HEK293 (cell line): Measurements from ENCODE around the gene ITPKB.

ENCODE experiments used
- GLI2 ChIP-seq: fragments of 450-650 bp; formaldehyde crosslinking; IDR thresholded peaks from 2 replicates; pipeline ENCODE4; 2017; ENCODE audit warnings: missing biosample characterization, missing genetic modification characterization, low read depth, borderline replicate concordance
- KLF17 ChIP-seq: fragments of 450-650 bp; formaldehyde crosslinking; IDR thresholded peaks from 2 replicates; pipeline ENCODE4 v1.5.1; 2016; ENCODE audit warnings: missing biosample characterization, missing genetic modification characterization
- PBX3 ChIP-seq: sonication (generic); formaldehyde crosslinking; IDR thresholded peaks from 2 replicates; pipeline ENCODE4 v1.8.1; 2022; ENCODE audit warnings: mild to moderate bottlenecking, moderate library complexity, missing genetic modification reagents
- SP3 ChIP-seq: fragments of 450-650 bp; formaldehyde crosslinking; IDR thresholded peaks from 2 replicates; pipeline ENCODE4 v1.5.1; 2016; ENCODE audit warnings: missing biosample characterization, missing genetic modification characterization
- ZFHX2 ChIP-seq: fragments of 450-650 bp; formaldehyde crosslinking; conservative IDR thresholded peaks from 2 replicates; pipeline ENCODE4 v1.5.1; 2016; ENCODE audit warnings: missing biosample characterization, missing genetic modification characterization
- ZNF10 ChIP-seq: fragments of 450-650 bp; formaldehyde crosslinking; IDR thresholded peaks from 2 replicates; pipeline ENCODE4 v1.5.1; 2017; ENCODE audit warnings: missing biosample characterization, missing genetic modification characterization
- ZNF138 ChIP-seq: fragments of 450-650 bp; formaldehyde crosslinking; IDR thresholded peaks from 2 replicates; pipeline ENCODE4 v1.5.1; 2016; ENCODE audit warnings: missing biosample characterization, missing genetic modification characterization, borderline replicate concordance
- ZNF221 ChIP-seq: fragments of 450-650 bp; formaldehyde crosslinking; IDR thresholded peaks from 2 replicates; pipeline ENCODE4 v1.5.1; 2017; ENCODE audit warnings: missing biosample characterization, missing genetic modification characterization, borderline replicate concordance
- ZNF223 ChIP-seq: fragments of 450-650 bp; formaldehyde crosslinking; IDR thresholded peaks from 2 replicates; pipeline ENCODE4 v1.5.1; 2016; ENCODE audit warnings: missing biosample characterization, missing genetic modification characterization
- ZNF292 ChIP-seq: fragments of 450-650 bp; formaldehyde crosslinking; IDR thresholded peaks from 2 replicates; pipeline ENCODE4 v1.5.1; 2016; ENCODE audit warnings: low read depth, missing biosample characterization, missing genetic modification characterization, borderline replicate concordance
- ZNF341 ChIP-seq: fragments of 450-650 bp; formaldehyde crosslinking; IDR thresholded peaks from 2 replicates; pipeline ENCODE4; 2016; ENCODE audit warnings: low read depth, missing biosample characterization, missing genetic modification characterization
- ZNF350 ChIP-seq: fragments of 450-650 bp; formaldehyde crosslinking; IDR thresholded peaks from 2 replicates; pipeline ENCODE4 v1.5.0; 2017; ENCODE audit warnings: missing biosample characterization, mild to moderate bottlenecking, missing genetic modification characterization
- ZNF404 ChIP-seq: fragments of 450-650 bp; formaldehyde crosslinking; IDR thresholded peaks from 2 replicates; pipeline ENCODE4 v1.5.1; 2017; ENCODE audit warnings: missing biosample characterization, missing genetic modification characterization
- ZNF426 ChIP-seq: fragments of 450-650 bp; formaldehyde crosslinking; IDR thresholded peaks from 2 replicates; pipeline ENCODE4 v1.5.1; 2017; ENCODE audit warnings: missing biosample characterization, missing genetic modification characterization, mild to moderate bottlenecking, inconsistent platforms, moderate library complexity
- ZNF701 ChIP-seq: fragments of 450-650 bp; formaldehyde crosslinking; IDR thresholded peaks from 2 replicates; pipeline ENCODE4 v1.5.1; 2016; ENCODE audit warnings: missing biosample characterization, missing genetic modification characterization
- ZNF76 ChIP-seq: fragments of 450-650 bp; formaldehyde crosslinking; IDR thresholded peaks from 2 replicates; pipeline ENCODE4; 2016; ENCODE audit warnings: low read depth, missing biosample characterization, missing genetic modification characterization, borderline replicate concordance
- ZNF776 ChIP-seq: fragments of 450-650 bp; formaldehyde crosslinking; IDR thresholded peaks from 2 replicates; pipeline ENCODE4 v1.5.0; 2017; ENCODE audit warnings: missing biosample characterization, missing genetic modification characterization, borderline replicate concordance
- ZXDB ChIP-seq: fragments of 450-650 bp; formaldehyde crosslinking; IDR thresholded peaks from 2 replicates; pipeline ENCODE4 v1.5.1; 2016; ENCODE audit warnings: missing biosample characterization, missing genetic modification characterization
- TF ChIP-seq, protein P1 (sequence below): fragments of 450-650 bp; formaldehyde crosslinking; IDR thresholded peaks from 2 replicates; pipeline ENCODE4 v1.5.1; 2016; ENCODE audit warnings: missing biosample characterization, missing genetic modification characterization
- TF ChIP-seq, protein P2 (sequence below): fragments of 450-650 bp; formaldehyde crosslinking; IDR thresholded peaks from 2 replicates; pipeline ENCODE4 v1.5.0; 2017; ENCODE audit warnings: missing biosample characterization, missing genetic modification characterization, borderline replicate concordance

ITPKB gene

DNA sequence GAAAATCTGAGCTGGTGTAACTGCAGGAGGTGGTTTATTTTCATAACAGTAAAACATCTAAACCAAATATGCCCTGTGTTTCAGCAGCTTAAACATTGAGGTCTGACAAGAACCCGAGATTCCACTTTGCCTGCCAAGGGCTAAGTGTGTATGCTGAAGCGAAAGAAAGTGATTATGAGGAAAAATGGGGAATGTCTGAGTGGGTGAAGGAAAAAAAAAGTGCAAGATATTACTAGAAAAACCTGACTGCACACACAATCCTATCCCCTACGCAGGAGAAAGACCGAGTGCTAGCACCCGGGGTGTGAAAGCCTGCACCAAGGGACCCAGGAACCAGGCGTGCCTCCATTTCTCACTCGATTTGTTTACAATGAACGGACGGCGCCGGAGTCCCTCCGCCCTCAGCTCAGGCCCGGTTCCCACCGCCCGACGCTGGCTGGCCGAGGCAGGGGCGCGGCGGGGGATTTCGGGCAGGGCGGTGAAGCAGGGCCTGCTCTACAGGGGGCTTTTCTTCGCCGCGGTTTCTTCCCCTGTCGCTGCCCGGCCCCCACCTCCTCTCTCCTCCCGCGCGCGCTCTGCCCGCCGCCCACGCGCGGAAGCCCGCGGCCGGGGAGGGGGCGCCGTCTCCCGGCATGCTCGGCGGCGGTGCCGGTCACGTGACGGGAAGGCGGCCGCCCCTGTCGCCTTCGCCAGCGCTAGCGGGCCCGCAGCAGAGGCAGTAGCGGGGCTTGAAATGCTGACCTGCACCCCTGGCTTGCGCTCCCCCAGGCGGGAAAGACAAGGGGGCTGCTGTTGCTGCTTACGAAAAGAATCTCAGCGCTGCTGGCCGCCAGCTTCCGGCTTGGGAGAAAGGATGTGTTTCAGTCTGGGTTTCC lies 35.9 kb downstream of the ITPKB start (continued):
- TF ChIP-seq, protein P1, sequence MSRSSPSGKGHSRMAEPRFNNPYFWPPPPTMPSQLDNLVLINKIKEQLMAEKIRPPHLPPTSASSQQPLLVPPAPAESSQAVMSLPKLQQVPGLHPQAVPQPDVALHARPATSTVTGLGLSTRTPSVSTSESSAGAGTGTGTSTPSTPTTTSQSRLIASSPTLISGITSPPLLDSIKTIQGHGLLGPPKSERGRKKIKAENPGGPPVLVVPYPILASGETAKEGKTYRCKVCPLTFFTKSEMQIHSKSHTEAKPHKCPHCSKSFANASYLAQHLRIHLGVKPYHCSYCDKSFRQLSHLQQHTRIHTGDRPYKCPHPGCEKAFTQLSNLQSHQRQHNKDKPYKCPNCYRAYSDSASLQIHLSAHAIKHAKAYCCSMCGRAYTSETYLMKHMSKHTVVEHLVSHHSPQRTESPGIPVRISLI (tag by site-specific recombination) = no peak; the same call in none of the 2 replicates
- TF ChIP-seq ZNF701 (tag by site-specific recombination) = no peak
- TF ChIP-seq ZNF404 = no peak
- TF ChIP-seq ZNF292 = no peak
- TF ChIP-seq ZNF341 = peak; percentile 56; the same call in 1 of the 2 replicates
- no peak for TF ChIP-seq ZNF426
- TF ChIP-seq, protein P2, sequence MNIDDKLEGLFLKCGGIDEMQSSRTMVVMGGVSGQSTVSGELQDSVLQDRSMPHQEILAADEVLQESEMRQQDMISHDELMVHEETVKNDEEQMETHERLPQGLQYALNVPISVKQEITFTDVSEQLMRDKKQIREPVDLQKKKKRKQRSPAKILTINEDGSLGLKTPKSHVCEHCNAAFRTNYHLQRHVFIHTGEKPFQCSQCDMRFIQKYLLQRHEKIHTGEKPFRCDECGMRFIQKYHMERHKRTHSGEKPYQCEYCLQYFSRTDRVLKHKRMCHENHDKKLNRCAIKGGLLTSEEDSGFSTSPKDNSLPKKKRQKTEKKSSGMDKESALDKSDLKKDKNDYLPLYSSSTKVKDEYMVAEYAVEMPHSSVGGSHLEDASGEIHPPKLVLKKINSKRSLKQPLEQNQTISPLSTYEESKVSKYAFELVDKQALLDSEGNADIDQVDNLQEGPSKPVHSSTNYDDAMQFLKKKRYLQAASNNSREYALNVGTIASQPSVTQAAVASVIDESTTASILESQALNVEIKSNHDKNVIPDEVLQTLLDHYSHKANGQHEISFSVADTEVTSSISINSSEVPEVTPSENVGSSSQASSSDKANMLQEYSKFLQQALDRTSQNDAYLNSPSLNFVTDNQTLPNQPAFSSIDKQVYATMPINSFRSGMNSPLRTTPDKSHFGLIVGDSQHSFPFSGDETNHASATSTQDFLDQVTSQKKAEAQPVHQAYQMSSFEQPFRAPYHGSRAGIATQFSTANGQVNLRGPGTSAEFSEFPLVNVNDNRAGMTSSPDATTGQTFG (tag by site-specific recombination) = peak; percentile 62; the same call in 1 of the 2 replicates
- peak; percentile 61; the same call in 1 of the 2 replicates for TF ChIP-seq ZNF350
- TF ChIP-seq ZNF221 (tag by site-specific recombination) = peak; percentile 93; the same call in 1 of the 2 replicates
- peak; percentile 93 for TF ChIP-seq KLF17
- 0 out of 2 replicates have a peak, but pooled peaks have one; percentile 27 for TF ChIP-seq GLI2 (tag by site-specific recombination)
- TF ChIP-seq ZNF223 (tag by site-specific recombination) = no peak
- peak; percentile 97 for TF ChIP-seq ZXDB (tag by site-specific recombination)
- no peak for TF ChIP-seq ZNF138 (tag by site-specific recombination)
- TF ChIP-seq ZNF10 (tag by site-specific recombination) = peak; percentile 82
- TF ChIP-seq SP3 (tag by site-specific recombination) = peak; percentile 53; the same call in 1 of the 2 replicates
- no peak for TF ChIP-seq ZNF776 (tag by site-specific recombination)
- TF ChIP-seq PBX3 (CRISPR knock-in tag) = peak; percentile 97
- peak; percentile 92 for TF ChIP-seq ZNF76 (tag by site-specific recombination)
- peak; percentile 98 for TF ChIP-seq ZFHX2
